Right hindlimb (tissue), 1 donor: ENCODE results near the gene ENDOD1.
"Not testable (repeated sequence)": the region's sequence is repeated elsewhere in the genome, so short reads cannot be mapped to it uniquely, and the experiment has no call there.

ENCODE experiments used
- DNase-seq: peaks from one replicate; pipeline ENCODE4 v3.0.0-alpha.2; 2018

ENDOD1 gene, protein sequence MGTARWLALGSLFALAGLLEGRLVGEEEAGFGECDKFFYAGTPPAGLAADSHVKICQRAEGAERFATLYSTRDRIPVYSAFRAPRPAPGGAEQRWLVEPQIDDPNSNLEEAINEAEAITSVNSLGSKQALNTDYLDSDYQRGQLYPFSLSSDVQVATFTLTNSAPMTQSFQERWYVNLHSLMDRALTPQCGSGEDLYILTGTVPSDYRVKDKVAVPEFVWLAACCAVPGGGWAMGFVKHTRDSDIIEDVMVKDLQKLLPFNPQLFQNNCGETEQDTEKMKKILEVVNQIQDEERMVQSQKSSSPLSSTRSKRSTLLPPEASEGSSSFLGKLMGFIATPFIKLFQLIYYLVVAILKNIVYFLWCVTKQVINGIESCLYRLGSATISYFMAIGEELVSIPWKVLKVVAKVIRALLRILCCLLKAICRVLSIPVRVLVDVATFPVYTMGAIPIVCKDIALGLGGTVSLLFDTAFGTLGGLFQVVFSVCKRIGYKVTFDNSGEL

DNA sequence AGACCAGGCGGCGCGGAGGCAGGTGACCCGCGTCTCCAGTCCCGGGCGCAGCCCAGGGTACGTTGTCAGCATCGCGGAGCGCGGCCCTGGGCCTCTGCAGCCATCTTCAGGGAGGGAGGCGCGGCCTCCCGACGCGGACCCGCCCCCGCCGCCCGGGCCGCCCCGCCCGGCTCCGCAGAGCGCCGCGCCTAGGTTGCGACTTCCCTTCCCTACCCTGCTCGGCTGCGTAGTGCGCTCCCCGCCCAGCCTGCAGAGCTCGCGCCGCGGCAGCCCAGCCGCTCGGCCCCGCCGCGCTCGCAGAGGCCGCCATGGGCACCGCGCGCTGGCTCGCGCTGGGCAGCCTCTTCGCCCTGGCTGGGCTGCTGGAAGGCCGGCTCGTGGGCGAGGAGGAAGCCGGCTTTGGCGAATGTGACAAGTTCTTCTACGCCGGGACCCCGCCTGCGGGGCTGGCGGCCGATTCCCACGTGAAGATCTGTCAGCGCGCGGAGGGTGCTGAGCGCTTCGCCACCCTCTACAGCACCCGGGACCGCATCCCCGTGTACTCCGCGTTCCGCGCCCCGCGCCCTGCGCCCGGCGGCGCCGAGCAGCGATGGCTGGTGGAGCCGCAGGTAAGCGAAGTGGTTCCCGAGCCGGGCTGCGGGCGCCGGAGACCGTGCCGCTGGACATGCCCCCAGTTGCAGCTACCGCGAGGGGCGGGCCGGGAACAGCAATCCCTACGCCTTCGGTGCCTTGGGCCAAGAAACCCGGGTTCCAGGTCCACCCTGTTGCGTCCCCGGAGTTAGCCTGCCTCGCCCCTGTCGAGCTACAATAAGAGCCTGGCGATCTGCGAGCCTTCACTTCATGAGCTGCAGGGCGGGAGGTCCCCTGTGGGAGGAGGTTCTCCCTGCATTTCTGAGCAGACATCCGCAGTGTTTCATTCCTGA is at the start of gene ENDOD1:
Gene ENDOD1, plus strand, starts transcription at position 227 of the 923 bp plus-strand sequence. Its CDS starts 82 bp downstream, at position 309.
- peak; percentile 92 for DNase-seq

DNA sequence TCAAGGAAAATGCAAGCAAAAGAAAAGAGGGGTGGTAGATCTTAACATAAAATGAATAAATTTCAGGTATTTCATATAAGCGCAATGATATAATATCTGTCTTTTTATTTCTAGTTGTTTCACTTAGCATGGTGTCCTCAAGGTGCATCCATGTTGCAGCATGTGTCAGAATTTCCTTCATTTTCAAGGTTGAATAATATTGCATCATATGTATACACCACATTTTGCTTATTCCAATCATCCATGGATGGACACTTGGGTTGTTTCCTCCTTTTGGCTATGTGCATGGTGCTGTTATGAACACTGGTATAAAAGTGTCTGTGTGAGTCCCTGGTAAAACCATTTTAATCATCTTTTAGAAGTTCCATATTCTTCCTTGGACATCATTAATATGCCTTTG is 47.4 kb upstream of the ENDOD1 start:
- DNase-seq = no peak

DNA sequence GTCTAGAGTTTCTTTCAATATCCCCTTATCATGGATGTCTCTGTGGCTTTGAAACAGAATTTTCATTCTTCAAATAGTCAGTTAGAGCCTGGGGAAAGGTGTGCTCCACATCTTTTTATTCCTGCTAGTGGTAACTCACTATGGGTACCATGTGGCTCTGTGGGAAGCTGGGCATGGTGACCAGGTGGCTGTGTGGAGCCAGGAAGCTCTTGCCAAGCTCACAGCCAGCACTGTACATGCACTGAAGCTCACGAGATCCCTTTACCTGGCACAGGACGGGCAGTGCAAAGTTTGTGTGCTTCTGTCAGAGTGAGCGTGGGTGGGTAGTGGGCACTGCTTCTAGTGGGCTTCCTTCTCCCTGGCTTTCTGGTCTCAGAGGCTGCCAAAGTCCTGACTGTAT is 46.7 kb upstream of the ENDOD1 start:
- DNase-seq = no peak

DNA sequence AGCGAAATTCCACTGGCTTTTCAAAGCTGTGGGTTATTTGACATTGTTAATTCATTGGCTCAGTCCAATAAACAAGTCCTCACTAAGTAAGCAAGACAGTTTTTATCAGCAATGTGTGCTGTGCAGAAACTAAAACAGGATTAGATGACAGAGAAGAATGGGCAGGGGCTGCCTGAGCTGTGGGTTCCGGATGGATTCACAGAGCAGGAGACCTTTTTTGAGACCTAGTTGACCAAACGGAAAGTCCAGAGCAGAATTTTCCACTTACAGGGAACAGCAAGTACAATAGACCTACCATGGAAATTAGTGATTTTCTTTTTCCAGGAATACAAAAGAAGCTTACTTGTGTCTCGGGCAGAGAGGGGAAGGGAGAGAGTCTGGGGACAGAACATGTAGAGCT is 45.6 kb upstream of the ENDOD1 start:
- DNase-seq = no peak

DNA sequence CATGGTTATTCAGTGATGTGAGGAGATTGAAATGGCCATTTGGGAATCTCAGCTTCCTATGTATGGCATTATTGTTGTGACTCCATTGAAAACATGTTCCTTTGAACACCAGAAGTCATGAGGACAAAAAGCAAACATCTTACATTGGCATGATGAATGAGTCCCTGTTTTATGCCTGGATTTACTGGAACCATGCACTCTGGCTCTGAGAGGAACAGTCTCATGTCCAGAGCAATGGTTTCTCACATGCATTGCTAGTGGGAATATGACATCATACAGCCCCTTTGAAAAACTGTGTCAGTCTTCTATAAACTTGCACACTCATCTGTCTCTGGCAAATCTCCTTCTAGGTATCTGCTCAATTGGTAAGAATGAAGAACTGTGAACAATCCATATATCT is 43.8 kb upstream of the ENDOD1 start:
- no peak for DNase-seq

DNA sequence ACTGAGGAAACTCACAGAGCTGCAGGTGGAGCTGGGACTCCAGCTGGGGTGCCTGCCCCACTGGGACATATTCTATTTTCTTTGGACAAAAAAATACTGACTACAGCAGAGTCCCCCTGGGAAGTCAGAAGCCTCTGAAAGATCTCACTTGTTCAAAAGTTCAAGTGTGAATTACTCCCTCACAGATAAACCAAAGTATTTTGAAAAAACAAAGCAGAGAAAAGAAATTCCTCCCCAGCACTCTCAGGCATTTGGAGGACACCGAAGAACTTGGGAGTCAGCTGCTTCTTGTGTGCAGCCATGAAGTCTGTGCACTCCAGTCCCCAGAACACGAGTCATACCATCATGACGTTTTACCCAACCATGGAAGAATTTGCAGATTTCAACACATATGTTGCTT is 40.5 kb upstream of the ENDOD1 start, which contains the start of gene KDM4F:
Gene KDM4F, plus strand, starts transcription at position 301 of the 400 bp plus-strand sequence.
- DNase-seq = not testable (repeated sequence)

DNA sequence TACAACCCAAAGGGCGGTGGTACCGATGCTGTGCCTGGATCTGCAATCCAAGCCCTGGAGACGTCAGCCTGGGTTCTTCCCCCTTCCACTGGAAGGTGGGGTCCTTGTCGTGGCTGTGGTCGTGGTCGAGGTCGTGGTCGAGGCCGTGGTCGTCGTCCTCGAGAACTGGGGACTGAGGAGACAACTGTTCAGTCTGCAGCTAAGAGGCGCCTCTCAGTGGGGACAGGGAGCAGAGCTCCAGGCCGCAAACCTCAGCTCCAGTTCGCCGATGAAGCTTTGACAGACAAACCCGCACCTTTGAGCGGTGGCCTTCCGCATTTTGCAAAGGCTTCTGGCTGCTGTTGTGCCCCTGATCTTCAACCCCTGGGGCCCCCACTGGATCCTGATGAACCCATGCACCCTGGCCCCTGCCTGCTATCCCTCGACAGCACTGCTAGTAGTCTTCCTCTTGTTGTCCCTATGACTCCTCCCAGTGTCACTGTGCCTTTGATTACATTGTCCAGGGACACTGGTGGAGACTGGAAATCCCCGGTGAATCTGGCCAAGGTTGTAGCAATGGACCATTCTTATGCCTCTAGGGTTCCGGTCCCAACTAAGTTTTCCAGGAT is 38.9 kb upstream of the ENDOD1 start:
- DNase-seq = no peak

DNA sequence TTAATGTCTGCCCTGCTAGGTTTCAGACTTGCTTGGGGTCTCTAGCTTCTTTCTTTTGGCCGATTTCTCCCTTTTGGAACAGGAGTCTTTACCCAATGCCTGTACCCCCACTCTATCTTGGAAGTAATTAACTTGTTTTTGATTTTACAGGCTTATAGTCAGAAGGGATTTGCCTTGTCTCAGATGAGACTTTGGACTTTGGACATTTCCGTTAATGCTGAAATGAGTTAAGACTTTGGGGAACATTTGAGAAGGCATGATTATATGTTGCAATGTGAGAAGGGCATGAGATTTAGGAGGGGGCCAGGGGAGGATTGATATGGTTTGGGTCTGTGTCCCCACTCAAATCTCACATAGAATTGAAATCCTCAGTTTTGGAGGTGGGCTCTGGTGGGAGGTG is 35.3 kb upstream of the ENDOD1 start:
- no peak for DNase-seq

DNA sequence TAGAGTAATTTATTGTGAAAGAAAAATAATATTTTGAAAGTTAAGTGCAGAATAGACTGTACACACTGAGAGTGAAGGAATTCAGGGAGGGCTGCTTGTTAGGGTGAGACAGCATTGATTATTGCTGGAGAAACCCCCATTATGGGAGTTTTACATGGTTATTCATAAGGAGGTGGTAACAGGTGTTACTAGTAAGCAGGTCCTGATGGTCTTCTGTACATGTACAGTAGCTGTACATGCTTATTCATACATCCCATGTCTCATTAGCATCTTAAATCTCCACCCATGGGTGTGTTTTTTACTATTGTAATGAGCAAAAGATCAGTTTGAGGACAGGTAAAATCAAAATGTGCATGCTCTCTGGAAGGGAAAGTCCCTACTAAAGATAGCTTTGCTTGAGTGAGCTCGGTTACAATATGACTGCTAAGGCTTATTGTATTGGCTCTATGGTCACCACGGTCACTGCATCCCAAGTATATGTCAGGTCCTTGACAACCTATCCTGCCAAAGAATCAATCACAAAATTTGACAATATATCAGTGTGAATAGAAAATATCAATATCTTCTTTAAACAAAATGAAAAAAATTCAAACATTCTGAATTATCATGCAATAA is 34.3 kb upstream of the ENDOD1 start:
- DNase-seq = no peak

DNA sequence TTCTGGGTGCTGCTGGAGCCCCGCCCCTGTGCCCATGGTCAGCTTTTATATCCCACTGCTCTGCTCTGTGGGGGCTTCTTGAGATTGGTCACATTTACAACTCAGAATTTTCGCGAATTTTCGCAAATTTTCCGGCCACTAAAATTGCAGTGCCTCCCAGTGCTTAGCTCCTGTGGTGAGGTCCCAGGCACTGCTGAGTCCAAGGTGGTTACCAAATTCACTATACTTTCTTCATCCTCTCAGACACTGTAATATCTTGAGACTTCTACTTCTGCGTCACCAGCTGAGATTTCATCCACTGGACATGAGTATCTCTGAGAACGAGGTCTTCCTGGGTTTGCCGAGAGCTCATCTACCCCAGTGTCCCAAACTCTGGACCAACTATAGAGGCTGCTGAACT is 31.7 kb upstream of the ENDOD1 start:
- no peak for DNase-seq

DNA sequence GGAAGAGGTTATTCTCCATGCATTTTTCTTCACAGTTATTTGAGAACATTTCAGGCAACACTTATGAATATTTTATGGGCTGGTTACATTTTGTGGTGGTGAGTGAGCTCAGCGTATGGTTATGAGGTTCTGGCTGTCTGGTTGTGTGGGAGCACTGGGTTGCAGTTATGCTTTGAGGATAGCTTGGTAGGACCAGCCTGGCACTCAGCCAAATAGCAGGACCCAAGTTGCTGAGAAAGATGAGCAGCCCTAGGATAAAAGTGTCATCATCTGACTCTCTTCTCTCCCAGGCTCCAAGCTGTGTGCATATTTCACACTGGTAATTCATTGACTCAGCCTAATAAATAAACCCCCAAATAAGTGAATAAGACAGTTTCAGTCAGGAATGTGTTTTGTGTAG is 31.0 kb upstream of the ENDOD1 start:
- no peak for DNase-seq

DNA sequence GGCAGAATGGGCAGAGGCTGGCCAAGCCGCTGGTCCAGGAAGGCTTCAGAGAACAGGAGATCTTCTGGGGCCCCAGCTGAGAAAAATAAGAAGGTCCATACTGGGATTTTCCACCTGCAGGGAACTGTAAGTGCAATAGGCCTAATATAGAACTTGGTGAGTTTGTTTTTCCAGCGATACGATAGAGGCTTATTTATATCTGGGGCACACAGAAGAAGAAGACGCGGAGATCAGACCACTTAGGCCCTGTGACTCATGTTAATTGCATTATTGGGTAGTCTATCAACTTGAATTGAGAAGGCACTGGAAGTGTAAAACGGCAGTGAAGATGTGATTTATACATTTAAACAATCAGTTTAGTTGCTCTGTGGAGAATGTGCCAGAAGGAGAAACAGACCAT is 30.6 kb upstream of the ENDOD1 start:
- DNase-seq = no peak

DNA sequence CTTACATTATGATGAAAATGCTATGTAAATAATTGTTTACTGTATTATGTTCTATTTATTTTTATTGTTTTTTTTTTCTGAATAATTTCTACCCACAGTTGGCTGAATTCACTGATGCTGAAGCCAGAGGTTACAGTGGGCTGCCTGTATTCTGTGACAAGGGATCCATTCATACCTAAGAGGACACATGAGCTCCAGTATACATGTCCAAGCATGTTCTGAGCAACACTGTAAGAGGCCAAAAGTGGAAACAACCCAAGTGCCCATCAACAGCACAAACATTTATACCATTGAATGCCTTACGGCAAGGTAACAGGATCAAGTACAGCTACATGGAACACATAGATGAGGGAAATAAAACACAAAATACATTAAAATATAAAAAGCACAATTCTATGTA is 24.3 kb upstream of the ENDOD1 start:
- no peak for DNase-seq

DNA sequence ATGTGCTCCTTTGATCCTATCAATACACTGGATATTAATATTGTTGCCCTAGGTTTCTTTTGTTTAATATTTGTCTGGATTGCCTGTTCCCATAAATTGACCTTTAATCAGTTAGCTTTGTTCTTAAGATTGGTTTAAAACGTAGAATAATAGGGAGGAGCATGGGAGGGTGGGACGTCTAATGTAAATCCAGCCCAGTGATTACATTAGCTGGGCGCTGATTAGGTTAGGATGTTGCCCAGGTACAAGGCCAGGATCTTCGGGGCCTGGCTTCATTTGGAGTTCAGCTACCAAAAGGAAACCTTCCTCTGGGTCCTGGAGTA is 23.0 kb upstream of the ENDOD1 start, which contains the start of gene SRSF8:
Gene SRSF8, plus strand, starts transcription at position 204 of the 323 bp plus-strand sequence. CDS start 308 bp downstream, outside the sequence.
- DNase-seq = no peak

DNA sequence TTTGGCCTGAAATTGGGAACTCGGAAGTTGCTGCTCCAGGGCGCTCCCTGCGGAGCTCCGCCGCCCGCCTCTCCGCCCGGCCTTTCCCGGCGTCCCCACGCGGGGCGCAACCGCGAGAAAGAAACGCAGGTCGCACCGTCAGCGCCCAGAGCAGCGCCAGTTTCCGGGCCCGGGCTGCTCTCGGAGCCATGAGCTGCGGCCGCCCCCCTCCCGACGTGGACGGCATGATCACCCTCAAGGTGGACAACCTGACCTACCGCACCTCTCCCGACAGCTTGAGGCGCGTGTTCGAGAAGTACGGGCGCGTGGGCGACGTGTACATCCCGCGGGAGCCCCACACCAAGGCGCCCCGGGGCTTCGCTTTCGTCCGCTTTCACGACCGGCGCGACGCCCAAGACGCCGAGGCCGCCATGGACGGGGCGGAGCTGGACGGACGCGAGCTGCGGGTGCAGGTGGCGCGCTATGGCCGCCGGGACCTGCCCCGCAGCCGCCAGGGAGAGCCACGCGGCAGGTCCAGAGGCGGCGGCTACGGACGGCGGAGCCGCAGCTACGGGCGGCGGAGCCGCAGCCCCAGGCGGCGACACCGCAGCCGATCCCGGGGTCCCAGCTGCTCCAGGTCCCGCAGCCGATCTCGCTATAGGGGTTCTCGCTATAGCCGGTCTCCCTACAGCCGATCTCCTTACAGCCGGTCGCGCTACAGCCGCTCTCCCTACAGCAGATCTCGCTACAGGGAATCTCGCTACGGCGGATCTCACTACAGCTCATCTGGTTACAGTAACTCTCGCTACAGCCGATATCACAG is 22.4 kb upstream of the ENDOD1 start:
- DNase-seq = peak; percentile 91

DNA sequence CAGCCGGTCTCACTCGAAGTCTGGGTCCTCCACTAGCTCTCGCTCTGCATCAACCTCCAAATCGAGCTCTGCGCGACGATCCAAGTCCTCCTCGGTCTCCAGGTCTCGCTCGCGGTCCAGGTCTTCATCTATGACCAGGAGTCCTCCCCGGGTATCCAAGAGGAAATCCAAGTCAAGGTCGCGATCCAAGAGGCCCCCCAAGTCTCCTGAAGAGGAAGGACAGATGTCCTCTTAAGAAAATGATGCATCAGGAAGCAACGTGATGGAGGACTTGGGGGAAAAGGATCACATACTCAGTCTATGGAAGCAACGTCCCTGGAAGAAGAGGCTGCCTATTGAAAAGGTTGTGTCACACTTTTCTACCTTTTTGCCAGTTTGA is 21.8 kb upstream of the ENDOD1 start:
- DNase-seq = no peak

DNA sequence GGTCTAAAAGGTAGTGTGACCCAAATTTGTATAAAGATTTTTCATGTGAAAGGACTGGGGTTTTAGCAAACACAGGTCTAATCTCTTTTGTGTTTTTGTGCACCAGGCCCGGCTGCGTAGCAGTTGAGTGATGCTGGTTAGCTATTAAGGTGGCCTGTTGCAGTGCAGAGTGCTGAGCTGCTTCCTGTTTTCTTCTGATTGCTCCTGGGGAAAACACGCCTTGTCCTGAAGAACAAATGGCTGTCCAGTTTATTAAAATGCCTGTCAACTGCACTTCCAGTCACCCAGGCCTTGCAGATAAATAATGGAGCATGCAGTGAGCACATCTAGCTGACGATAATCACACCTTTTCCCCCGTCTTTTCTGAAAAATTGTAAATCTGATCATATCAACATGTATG is 21.1 kb upstream of the ENDOD1 start:
- DNase-seq = peak; percentile 83

DNA sequence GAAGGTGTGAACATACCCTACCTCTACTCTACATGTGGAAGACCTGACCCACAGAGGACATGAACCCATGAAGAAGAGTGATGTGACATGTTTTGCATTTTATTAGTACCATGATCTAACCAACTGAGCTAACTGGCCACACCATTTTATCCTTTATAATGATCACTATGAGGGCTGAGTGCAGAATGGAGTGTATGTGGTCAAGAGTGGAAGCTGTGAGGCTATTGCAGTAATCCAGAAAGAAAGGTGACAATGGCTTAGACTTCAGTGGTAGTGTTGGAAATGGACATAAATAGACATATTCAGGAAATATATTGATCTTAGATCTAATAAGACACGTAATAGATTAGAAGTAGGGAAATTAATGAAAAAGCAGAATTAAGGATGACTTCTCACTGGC is 19.2 kb upstream of the ENDOD1 start:
- DNase-seq = no peak

DNA sequence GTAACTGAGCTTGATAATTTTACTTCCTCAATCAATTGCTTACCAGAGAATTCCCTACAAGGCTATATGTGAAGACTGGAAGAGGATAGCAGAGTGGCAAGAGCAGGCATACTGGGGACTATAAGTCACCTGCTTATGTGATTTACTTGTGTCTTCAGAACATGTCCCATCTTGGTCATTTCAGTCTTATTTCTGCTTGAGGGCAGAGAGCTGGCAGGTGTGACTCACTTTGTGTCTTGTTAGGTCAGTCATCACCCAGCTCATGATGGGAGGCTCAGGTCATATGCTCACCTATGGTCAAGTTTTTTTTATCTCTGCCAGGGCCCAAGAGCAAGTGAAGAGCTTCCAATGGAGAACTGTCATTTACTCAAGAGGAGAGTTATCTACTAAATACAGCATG is 16.7 kb upstream of the ENDOD1 start:
- no peak for DNase-seq

DNA sequence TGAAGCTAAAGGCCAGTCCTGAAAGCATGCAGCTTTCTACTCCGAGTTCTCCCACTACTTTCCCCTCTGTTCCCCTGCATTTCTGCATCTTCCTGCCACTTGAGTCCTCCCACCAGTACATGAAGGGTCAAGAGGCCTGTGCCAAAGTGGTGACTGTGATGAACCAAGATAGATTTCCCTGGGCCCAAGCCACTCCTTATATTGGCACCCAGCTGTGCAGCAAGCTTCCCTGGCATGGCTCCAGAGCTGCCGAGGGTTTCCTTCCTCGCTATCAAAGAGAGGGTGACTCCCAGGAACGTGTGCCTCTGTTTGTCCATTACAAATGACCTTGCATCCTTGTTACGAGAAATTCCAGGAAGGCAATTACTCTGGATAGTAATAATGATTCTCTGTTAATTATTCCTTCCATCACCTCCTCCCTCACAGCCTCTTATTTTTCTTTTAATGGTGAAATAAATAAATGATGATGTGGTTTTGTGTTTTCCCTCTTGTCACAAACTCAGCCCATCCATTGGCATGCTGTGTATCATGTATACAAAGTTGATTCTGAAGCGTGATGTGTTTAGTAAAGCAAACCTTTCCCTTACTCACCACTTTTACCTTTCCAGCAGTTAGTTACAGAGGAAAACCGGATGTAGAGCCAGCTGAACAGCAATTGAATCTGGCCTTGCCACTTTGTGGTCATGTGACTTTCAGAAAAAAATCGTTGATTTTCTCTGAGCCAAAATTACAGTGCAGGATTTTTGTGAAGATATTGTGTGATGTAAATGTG is 14.7 kb upstream of the ENDOD1 start:
- no peak for DNase-seq

DNA sequence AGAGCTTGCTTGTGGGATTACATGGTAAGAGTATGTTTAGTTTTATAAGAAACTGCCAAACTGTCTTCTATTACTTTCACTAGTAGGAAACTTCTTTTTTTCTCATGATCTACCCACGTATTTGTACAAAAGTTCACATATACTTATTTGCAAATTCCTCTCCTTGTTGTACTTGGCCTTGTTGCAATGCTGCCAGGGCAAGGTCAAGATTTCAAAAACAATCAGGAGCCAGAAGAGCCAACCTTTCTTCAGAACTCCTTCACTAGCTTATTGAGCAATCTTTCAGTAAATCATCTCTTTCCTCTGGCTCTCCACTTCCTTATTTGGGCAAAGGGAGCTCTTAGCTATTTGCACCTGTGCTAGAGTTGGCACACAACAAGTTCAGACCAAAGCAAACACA is 13.2 kb upstream of the ENDOD1 start:
- DNase-seq = no peak
